ENCODE data around the gene LY6G5C.

The LY6G5C gene

GRCh38 chr6:31680226-31681134 is at the start of gene LY6G5C:
Gene LY6G5C (minus strand): TSS chr6:31681067. CDS start chr6:31680373, 694 bp downstream.
- peak; percentile 76 for DNase-seq

- DNase-seq, result peak; percentile 74
These were observed 49.2 kb upstream of the LY6G5C start for GRCh38 chr6:31729979-31730630.

GRCh38 chr6:31729515-31729978 is 48.7 kb upstream of the LY6G5C start:
- DNase-seq, result peak; percentile 89

GRCh38 chr6:31728767-31729514 is 48.1 kb upstream of the LY6G5C start, which contains the start of gene DDAH2:
Gene DDAH2 (minus strand): TSS chr6:31729299. CDS start chr6:31729161, 138 bp downstream.
- DNase-seq, result no peak

GRCh38 chr6:31727717-31728671 is 47.1 kb upstream of the LY6G5C start:
- no peak for DNase-seq

- DNase-seq, result peak; percentile 54
These were observed 46.3 kb upstream of the LY6G5C start for GRCh38 chr6:31727034-31727716.

- no peak for DNase-seq
These were observed 44.9 kb upstream of the LY6G5C start for GRCh38 chr6:31725502-31726350.

- DNase-seq, result no peak
These were observed 43.3 kb upstream of the LY6G5C start for GRCh38 chr6:31723980-31724691.

- no peak for DNase-seq
These were observed 42.5 kb upstream of the LY6G5C start, which contains the start of gene MPIG6B for GRCh38 chr6:31723245-31723979. Gene MPIG6B (plus strand): TSS chr6:31723373. CDS start chr6:31723384, 11 bp downstream.

GRCh38 chr6:31722173-31722572 is 41.3 kb upstream of the LY6G5C start:
- no peak for DNase-seq

GRCh38 chr6:31721351-31722020 is 40.6 kb upstream of the LY6G5C start, which contains the start of gene LY6G6C:
Gene LY6G6C (minus strand): TSS chr6:31721746. CDS start chr6:31721679, 67 bp downstream.
- DNase-seq, result no peak

GRCh38 chr6:31720196-31720770 is 39.4 kb upstream of the LY6G5C start:
- DNase-seq, result no peak

- DNase-seq, result no peak
These were observed 38.1 kb upstream of the LY6G5C start for GRCh38 chr6:31719001-31719400.

- DNase-seq, result no peak
These were observed 37.4 kb upstream of the LY6G5C start for GRCh38 chr6:31718265-31718664.

GRCh38 chr6:31717499-31718222 is 36.8 kb upstream of the LY6G5C start:
- no peak for DNase-seq

GRCh38 chr6:31715022-31715958 is 34.4 kb upstream of the LY6G5C start, which contains the start of gene LY6G6D:
Gene LY6G6D (plus strand): TSS chr6:31715348. CDS start chr6:31715356, 8 bp downstream.
- DNase-seq, result no peak
